Measurements from ENCODE around the gene SOX13. TPM values are rescaled to one million over a fixed set of nuclear protein-coding genes. Genes with fewer than 3 reads are reported as not detected.

Gene SOX13
- polyA plus RNA-seq, 1 donor (not counting 4 experiments of a cell fraction or from before 2014, with no cell fraction given): 4.9 TPM

GRCh38 chr1:204151552-204152309 lies 78.8 kb downstream of the SOX13 start, which contains the start of gene ETNK2:
TSS of gene ETNK2 (minus strand) at chr1:204152044. CDS start at chr1:204151852, 192 bp downstream.
- peak within 1 kb of the TSS; percentile 81 for H3K4me2 ChIP-seq (ENCODE audit: control insufficient read depth, extremely low read depth, insufficient read depth, low read depth, low read length)
- H3K9me1 ChIP-seq (ENCODE audit: control insufficient read depth, extremely low read depth, insufficient read depth, low read length): no peaks in the 10 kb centered on the region
- no peaks in the 10 kb centered on the region for H3K9me3 ChIP-seq (ENCODE audit: control insufficient read depth, low read depth, low read length)
- H3K27me3 ChIP-seq (ENCODE audit: control insufficient read depth, extremely low read depth, insufficient read depth, low read length): no peaks in the 10 kb centered on the region
- peak within 1 kb of the TSS; percentile 73 for H3K9ac ChIP-seq (ENCODE audit: control insufficient read depth, extremely low read depth, insufficient read depth, low read length)
- TF ChIP-seq CTCF (optimal IDR thresholded peaks at IDR 0.05 in 1 of 3, IDR thresholded peaks at IDR 0.05 in 1 of 3, conservative IDR thresholded peaks at IDR 0.05 in 1 of 3; ENCODE audit: extremely low read depth in 1 of 3, insufficient read depth in 2 of 3, low read length in 3 of 3): no peak
- TF ChIP-seq EZH2 (IDR thresholded peaks at IDR 0.05; ENCODE audit: low read length): no peak
- H4K20me1 ChIP-seq (ENCODE audit: control insufficient read depth, extremely low read depth, insufficient read depth, low read length): no peaks in the 10 kb centered on the region
- H2AFZ ChIP-seq (ENCODE audit: control insufficient read depth, low read length): peak within 1 kb of the TSS; percentile 73
- DNase-seq (ENCODE audit: low read depth, low spot score): no peak
- peaks cover 32% of the 10 kb centered on the region for H3K4me1 ChIP-seq (ENCODE audit: control insufficient read depth, extremely low read depth, insufficient read depth, low read length)
- no peaks in the 10 kb centered on the region for H3K79me2 ChIP-seq (ENCODE audit: control insufficient read depth, insufficient read depth, low read length)
- no peaks in the 10 kb centered on the region for H3K36me3 ChIP-seq (ENCODE audit: control insufficient read depth in 2 of 2, extremely low read depth in 1 of 2, insufficient read depth in 2 of 2, low read length in 2 of 2)
- dilution Hi-C loops (cut with MboI; ENCODE audit: extremely low pct_ligation_motif_present, low sequenced_read_pairs): no loop called here
- H3K4me3 ChIP-seq (ENCODE audit: control insufficient read depth in 2 of 3, extremely low read depth in 1 of 3, insufficient read depth in 2 of 3, low read depth in 1 of 3, low read length in 3 of 3): peak within 1 kb of the TSS; percentile 54 to 69 (median 62)
- FAIRE-seq: no peak
- H3K27ac ChIP-seq (ENCODE audit: control insufficient read depth, insufficient read depth, low read length): no peak within 1 kb of the TSS

- TF ChIP-seq EZH2 (IDR thresholded peaks at IDR 0.05; ENCODE audit: low read length) (no peak), CTCF (optimal IDR thresholded peaks at IDR 0.05 in 1 of 3, IDR thresholded peaks at IDR 0.05 in 1 of 3, conservative IDR thresholded peaks at IDR 0.05 in 1 of 3; ENCODE audit: extremely low read depth in 1 of 3, insufficient read depth in 2 of 3, low read length in 3 of 3) (no peak)
- H3K27me3 ChIP-seq (ENCODE audit: control insufficient read depth, extremely low read depth, insufficient read depth, low read length): no peaks in the 10 kb centered on the region
- H2AFZ ChIP-seq (ENCODE audit: control insufficient read depth, low read length): peak overlapping the region; percentile 65
- peak overlapping the region; percentile 81 for H3K4me2 ChIP-seq (ENCODE audit: control insufficient read depth, extremely low read depth, insufficient read depth, low read depth, low read length)
- no peaks in the 10 kb centered on the region for H3K9me1 ChIP-seq (ENCODE audit: control insufficient read depth, extremely low read depth, insufficient read depth, low read length)
- H3K4me3 ChIP-seq (ENCODE audit: control insufficient read depth in 2 of 3, extremely low read depth in 1 of 3, insufficient read depth in 2 of 3, low read depth in 1 of 3, low read length in 3 of 3): peak overlapping the region; percentile 43 to 54 (median 46)
- dilution Hi-C loops (cut with MboI; ENCODE audit: extremely low pct_ligation_motif_present, low sequenced_read_pairs): no loop called here
- H3K79me2 ChIP-seq (ENCODE audit: control insufficient read depth, insufficient read depth, low read length): no peaks in the 10 kb centered on the region
- peaks cover 32% of the 10 kb centered on the region for H3K4me1 ChIP-seq (ENCODE audit: control insufficient read depth, extremely low read depth, insufficient read depth, low read length)
- H3K27ac ChIP-seq (ENCODE audit: control insufficient read depth, insufficient read depth, low read length): no peak overlapping the region
- FAIRE-seq: no peak
- no peak for DNase-seq (ENCODE audit: low read depth, low spot score)
- peak overlapping the region; percentile 73 for H3K9ac ChIP-seq (ENCODE audit: control insufficient read depth, extremely low read depth, insufficient read depth, low read length)
- no peaks in the 10 kb centered on the region for H3K36me3 ChIP-seq (ENCODE audit: control insufficient read depth in 2 of 2, extremely low read depth in 1 of 2, insufficient read depth in 2 of 2, low read length in 2 of 2)
- H3K9me3 ChIP-seq (ENCODE audit: control insufficient read depth, low read depth, low read length): no peaks in the 10 kb centered on the region
- H4K20me1 ChIP-seq (ENCODE audit: control insufficient read depth, extremely low read depth, insufficient read depth, low read length): no peaks in the 10 kb centered on the region
Observed at GRCh38 chr1:204152310-204153044, 79.6 kb downstream of the SOX13 start.
